Colonic mucosa (tissue), 4 donors: ENCODE results near the gene CCDC9. TPM values are rescaled to one million over a fixed set of nuclear protein-coding genes. Genes with fewer than 3 reads are reported as not detected.
"Not testable (repeated sequence)": the region's sequence is repeated elsewhere in the genome, so short reads cannot be mapped to it uniquely, and the experiment has no call there.

ENCODE experiments used
- DNase-seq: peaks from one replicate; pipeline ENCODE4 v3.0.0-alpha.2; 2020
- H3K27ac ChIP-seq: fragments of 200-600 bp; one replicate; pipeline ENCODE4 v1.8.0; 2021
- H3K27me3 ChIP-seq: fragments of 200-600 bp; one replicate; pipeline ENCODE4 v1.8.0; 2021
- H3K36me3 ChIP-seq: fragments of 200-600 bp; one replicate; pipeline ENCODE4 v1.8.0; 2021
- H3K4me1 ChIP-seq: fragments of 200-600 bp; one replicate; pipeline ENCODE4 v1.8.0; 2021; ENCODE audit warnings: mild to moderate bottlenecking
- H3K4me3 ChIP-seq: fragments of 200-600 bp; one replicate; pipeline ENCODE4 v1.8.0; 2021
- H3K9ac ChIP-seq, 2 donors: one replicate each; pipeline ENCODE4 v1.7.0; 2013; ENCODE audit warnings: control low read depth in 2 of 2, low read depth in 2 of 2, low read length in 2 of 2
- H3K9me3 ChIP-seq: fragments of 200-600 bp; one replicate; pipeline ENCODE4 v1.8.0; 2021
- CTCF ChIP-seq: fragments of 200-600 bp; IDR thresholded peaks from one replicate; pipeline ENCODE4 v1.8.0; 2022; ENCODE audit warnings: antibody characterized with exemption, mild to moderate bottlenecking
- intact Hi-C: fragments of 100-400 bp; cut with DNase I; formaldehyde crosslinking; loops from one replicate; pipeline ENCODE4 v1.14.1; 2022
- total RNA-seq, 2 donors: library from RNA; stranded (reverse); fragmentation: NEBNext Ultra II Directional in 1 of 2; extraction: Animal tissue kit (Norgen Biotek cat#: 25700) in 1 of 2; gene quantifications; one replicate each; pipeline ENCODE4 v1.2.1, GENCODE V29; 2021
- donor health status: healthy.
- donor health status: DM: no; HTN: no; CAD: no.
- donor health status: DM: no; HTN: no; CAD: no.

The CCDC9 gene
- total RNA-seq, 2 donors from 2014 or later: 27.2 to 37.3 TPM

- Histone ChIP-seq H3K4me3 (no peak overlapping the region), H3K4me1 (no peaks in the 10 kb centered on the region), H3K27ac (no peak overlapping the region), H3K9me3 (no peaks in the 10 kb centered on the region), H3K27me3 (no peaks in the 10 kb centered on the region), H3K9ac (no peak overlapping the region), H3K36me3 (peaks cover under 1% of the 10 kb centered on the region)
- TF ChIP-seq CTCF: no peak
- DNase-seq: no peak
- intact Hi-C loops: no loop called here
These were observed 2.7 kb downstream of the CCDC9 start for GRCh38 chr19:47258895-47259555.

- Histone ChIP-seq H3K9ac (no peak overlapping the region), H3K4me3 (no peak overlapping the region), H3K4me1 (no peaks in the 10 kb centered on the region), H3K27me3 (no peaks in the 10 kb centered on the region), H3K27ac (no peak overlapping the region), H3K36me3 (peaks cover 9% of the 10 kb centered on the region), H3K9me3 (no peaks in the 10 kb centered on the region)
- intact Hi-C loops: no loop called here
- DNase-seq: no peak
- TF ChIP-seq CTCF: no peak
These were observed 4.2 kb downstream of the CCDC9 start for GRCh38 chr19:47260476-47260875.

GRCh38 chr19:47261946-47262793, 5.8 kb downstream of the CCDC9 start:
- H3K4me1 ChIP-seq, H3K4me3 ChIP-seq, H3K9ac ChIP-seq, H3K9me3 ChIP-seq, H3K36me3 ChIP-seq, H3K27me3 ChIP-seq, H3K27ac ChIP-seq, DNase-seq, intact Hi-C loops: not testable (repeated sequence)

GRCh38 chr19:47264629-47265028, 8.3 kb downstream of the CCDC9 start:
- no peak overlapping the region for H3K9ac ChIP-seq
- intact Hi-C loops: no loop called here
- no peak for DNase-seq
- H3K4me3 ChIP-seq: no peak overlapping the region
- no peak for TF ChIP-seq CTCF
- no peaks in the 10 kb centered on the region for H3K4me1 ChIP-seq
- no peak overlapping the region for H3K27ac ChIP-seq
- H3K27me3 ChIP-seq: no peaks in the 10 kb centered on the region
- H3K9me3 ChIP-seq: no peaks in the 10 kb centered on the region
- peaks cover 9% of the 10 kb centered on the region for H3K36me3 ChIP-seq

- Histone ChIP-seq H3K27me3 (no peaks in the 10 kb centered on the region), H3K9me3 (no peaks in the 10 kb centered on the region), H3K9ac (no peak overlapping the region), H3K4me1 (no peaks in the 10 kb centered on the region), H3K27ac (no peak overlapping the region), H3K4me3 (no peak overlapping the region), H3K36me3 (peaks cover 9% of the 10 kb centered on the region)
- no peak for TF ChIP-seq CTCF
- intact Hi-C loops: no loop called here
- no peak for DNase-seq
These were observed 10.1 kb downstream of the CCDC9 start for GRCh38 chr19:47266401-47266941.

- intact Hi-C loops: no loop called here
- no peaks in the 10 kb centered on the region for H3K9me3 ChIP-seq
- TF ChIP-seq CTCF: no peak
- no peaks in the 10 kb centered on the region for H3K27me3 ChIP-seq
- DNase-seq: no peak
- H3K27ac ChIP-seq: no peak overlapping the region
- H3K36me3 ChIP-seq: peaks cover 9% of the 10 kb centered on the region
- H3K4me3 ChIP-seq: no peak overlapping the region
- no peak overlapping the region for H3K9ac ChIP-seq
- H3K4me1 ChIP-seq: no peaks in the 10 kb centered on the region
These were observed 11.0 kb downstream of the CCDC9 start for GRCh38 chr19:47267350-47267759.
